A673 (cell line): ENCODE data around the gene CUL1. TPM values are rescaled to one million over a fixed set of nuclear protein-coding genes. Genes with fewer than 3 reads are reported as not detected.

Experiments
- BruUV-seq: library from RNA; stranded (reverse); fragments of 400-500 nt; replicated peaks from 2 replicates; lab custom pipeline; 2021; lab: Mats Ljungman, UMichigan
- CTCF ChIA-PET: fragments of 300-600 bp; sonication (Branson Sonifier 250); formaldehyde crosslinking; loops from one replicate; lab custom pipeline; 2022; ENCODE audit warnings: antibody characterized with exemption; lab: Charles Lee
- POLR2A ChIA-PET: fragments of 300-600 bp; sonication (Branson Sonifier 250); formaldehyde crosslinking; loops from one replicate; lab custom pipeline; 2022; ENCODE audit warnings: antibody characterized with exemption; ENCODE audit not compliant: low non-redundant PET; lab: Charles Lee
- DNase-seq: peaks from one replicate; pipeline ENCODE4 v3.0.0-alpha.2; 2015; ENCODE audit warnings: low spot score
- H3K27ac ChIP-seq: fragments of 200-600 bp; sonication (generic); 2 replicates; pipeline ENCODE4 v1.5.1; 2016; ENCODE audit warnings: mixed run types, low read depth, mild to moderate bottlenecking, mixed read lengths, antibody characterized with exemption, low read length; ENCODE audit not compliant: poor library complexity, severe bottlenecking
- H3K27me3 ChIP-seq: fragments of 200-600 bp; sonication (generic); replicated peaks from 2 replicates; pipeline ENCODE4 v1.6.1; 2017; ENCODE audit warnings: mixed run types, low read depth, mild to moderate bottlenecking, mixed read lengths, antibody characterized with exemption, low read length; ENCODE audit not compliant: insufficient read depth, poor library complexity
- H3K36me3 ChIP-seq: fragments of 200-600 bp; sonication (generic); 2 replicates; pipeline ENCODE4 v1.6.1; 2016; ENCODE audit warnings: mixed run types, mild to moderate bottlenecking, mixed read lengths, antibody characterized with exemption, low read length; ENCODE audit not compliant: insufficient read depth, poor library complexity, severe bottlenecking
- H3K4me1 ChIP-seq: fragments of 200-600 bp; sonication (generic); 2 replicates; pipeline ENCODE4 v1.6.1; 2017; ENCODE audit warnings: mixed run types, mild to moderate bottlenecking, mixed read lengths, antibody characterized with exemption, low read length; ENCODE audit not compliant: insufficient read depth, poor library complexity, severe bottlenecking
- H3K4me3 ChIP-seq: fragments of 200-600 bp; sonication (generic); 2 replicates; pipeline ENCODE4 v1.5.1; 2016; ENCODE audit warnings: low read depth, mixed run types, mild to moderate bottlenecking, mixed read lengths, low read length; ENCODE audit not compliant: poor library complexity, severe bottlenecking
- H3K9me3 ChIP-seq: fragments of 200-600 bp; sonication (generic); 2 replicates; pipeline ENCODE4 v1.6.1; 2016; ENCODE audit warnings: mixed run types, low read depth, mild to moderate bottlenecking, mixed read lengths, antibody characterized with exemption, low read length; ENCODE audit not compliant: poor library complexity, severe bottlenecking
- CTCF ChIP-seq: fragments of 300-800, 200-600 bp; sonication (generic); conservative IDR thresholded peaks from 2 replicates; pipeline ENCODE4 v1.5.1; 2017; ENCODE audit warnings: low read depth, mild to moderate bottlenecking, antibody characterized with exemption, low read length, moderate library complexity, mixed read lengths
- EZH2 ChIP-seq: fragments of 200-600 bp; sonication (generic); IDR thresholded peaks from 2 replicates; pipeline ENCODE4 v1.6.1; 2017; ENCODE audit warnings: borderline replicate concordance, low read depth, mild to moderate bottlenecking, mixed read lengths, antibody characterized with exemption, low read length; ENCODE audit not compliant: poor library complexity, severe bottlenecking
- intact Hi-C: fragments of 100-400 bp; cut with micrococcal nuclease; formaldehyde crosslinking; loops from one replicate; pipeline ENCODE4 v1.10.0; 2022; ENCODE audit not compliant: unreplicated experiment
- total RNA-seq: library from RNA; stranded (reverse); gene quantifications from 2 replicates; pipeline ENCODE4 v1.2.3, GENCODE V29; 2021

CUL1 gene
- total RNA-seq, 1 experiment from 2014 or later: 75.5 TPM

- POLR2A ChIA-PET: no interaction called here
- no TSS peak for BruUV-seq
Observed at GRCh38 chr7:148715027-148715426, 16.3 kb downstream of the CUL1 start.

GRCh38 chr7:148717266-148717793, 18.6 kb downstream of the CUL1 start:
- DNase-seq: no peak
- ChIA-PET POLR2A (no interaction called here), CTCF (no interaction called here)
- H3K4me1 ChIP-seq: peaks cover 19% of the 10 kb centered on the region
- intact Hi-C loops: no loop called here
- no peaks in the 10 kb centered on the region for H3K36me3 ChIP-seq
- H3K4me3 ChIP-seq: no peak overlapping the region
- no peaks in the 10 kb centered on the region for H3K9me3 ChIP-seq
- no peaks in the 10 kb centered on the region for H3K27me3 ChIP-seq
- no TSS peak for BruUV-seq
- TF ChIP-seq CTCF (no peak), EZH2 (no peak)
- H3K27ac ChIP-seq: no peak overlapping the region

More at GRCh38 chr7:148715027-148715426, 16.3 kb downstream of the CUL1 start:
- Histone ChIP-seq H3K4me1 (peaks cover 10% of the 10 kb centered on the region), H3K27ac (no peak overlapping the region), H3K4me3 (no peak overlapping the region), H3K27me3 (no peaks in the 10 kb centered on the region), H3K36me3 (no peaks in the 10 kb centered on the region), H3K9me3 (no peaks in the 10 kb centered on the region)
- CTCF ChIA-PET: no interaction called here
- TF ChIP-seq EZH2: no peak
- TF ChIP-seq CTCF: no peak
- DNase-seq: no peak
- intact Hi-C loops: no loop called here

- no peaks in the 10 kb centered on the region for H3K27me3 ChIP-seq
- ChIA-PET CTCF (no interaction called here), POLR2A (no interaction called here)
- H3K36me3 ChIP-seq: no peaks in the 10 kb centered on the region
- no peak overlapping the region for H3K27ac ChIP-seq
- H3K4me1 ChIP-seq: peaks cover 26% of the 10 kb centered on the region
- no peak for DNase-seq
- TF ChIP-seq EZH2 (no peak), CTCF (no peak)
- no TSS peak for BruUV-seq
- H3K4me3 ChIP-seq: no peak overlapping the region
- no peaks in the 10 kb centered on the region for H3K9me3 ChIP-seq
- intact Hi-C loops: no loop called here
Observed at GRCh38 chr7:148718431-148718830, 19.7 kb downstream of the CUL1 start.
